HG02870 (cell line): ENCODE measurements around the gene RASL12.
A peak's percentile ranks its signal among the peaks of the same experiment; 100 is the strongest.
"Not testable (repeated sequence)": the region's sequence is repeated elsewhere in the genome, so short reads cannot be mapped to it uniquely, and the experiment has no call there.

Experiments
- ATAC-seq: cut with Tn5 transposase; IDR thresholded peaks from one replicate; pipeline ENCODE4 v1.9.1; 2021; ENCODE audit warnings: mild to moderate bottlenecking, moderate library complexity; ENCODE audit not compliant: unreplicated experiment

Gene RASL12

GRCh38 chr15:65032801-65033537 lies 34.8 kb downstream of the RASL12 start:
- no peak for ATAC-seq

DNA sequence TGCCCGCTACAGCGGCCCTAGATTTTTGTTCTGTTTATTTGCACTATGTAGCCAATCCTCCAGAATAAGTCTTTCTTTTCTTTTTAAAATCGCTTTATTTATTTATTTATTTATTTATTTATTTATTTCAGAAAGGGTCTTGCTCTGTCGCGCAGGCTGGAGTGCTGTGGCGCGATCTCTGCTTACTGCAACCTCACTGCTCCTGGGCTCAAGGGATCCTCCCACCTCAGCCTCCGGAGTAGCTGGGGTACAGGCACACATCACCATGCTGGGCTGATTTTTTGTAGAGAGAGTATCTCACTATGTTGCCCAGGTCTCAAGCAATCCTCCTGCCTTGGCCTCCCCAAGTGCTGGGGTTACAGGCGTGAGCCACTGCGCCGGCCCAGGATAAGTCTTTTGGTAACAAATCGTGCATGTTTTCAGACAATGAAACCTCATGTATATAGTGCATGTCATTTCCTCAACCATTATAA lies 38.0 kb downstream of the RASL12 start:
- no peak for ATAC-seq

DNA sequence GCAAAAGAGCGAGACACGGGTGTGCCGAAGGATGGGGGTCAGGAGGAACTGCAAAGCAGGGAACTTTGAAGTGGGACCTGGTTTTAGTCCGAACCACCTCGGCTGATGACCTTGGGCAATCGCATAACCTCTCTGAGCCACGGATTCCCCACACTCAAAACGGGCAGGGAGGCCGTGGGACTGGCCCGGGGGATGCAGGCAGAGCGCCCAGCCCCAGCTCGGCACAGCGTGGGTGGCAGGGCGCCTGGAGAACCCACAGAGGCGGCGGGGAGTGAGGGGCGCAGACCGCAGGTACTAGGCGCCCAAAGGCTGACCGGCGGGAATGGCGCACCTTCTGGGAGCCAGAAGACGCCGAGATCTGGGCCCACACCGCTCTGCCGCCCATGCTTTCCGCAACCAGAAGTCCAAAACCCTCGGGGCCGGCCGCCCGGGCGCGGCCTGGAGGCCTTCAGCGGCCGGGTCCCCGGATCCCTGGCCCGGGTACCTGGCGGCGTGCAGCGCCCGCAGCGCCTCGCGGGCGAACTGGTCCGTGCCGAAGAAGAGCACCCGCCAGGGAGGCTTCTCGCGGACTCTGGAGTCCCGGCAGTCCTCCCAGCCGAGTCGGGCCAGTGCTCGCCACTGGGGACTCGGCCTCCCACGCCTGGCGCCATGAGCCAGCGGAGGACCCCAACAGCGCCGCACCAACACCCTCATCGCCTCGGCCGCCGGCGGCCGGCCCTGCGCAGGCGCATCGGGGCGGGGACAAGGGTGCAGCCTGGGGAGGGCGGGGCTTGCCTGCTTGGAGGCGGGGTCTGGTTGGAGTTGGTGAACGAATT lies 38.7 kb downstream of the RASL12 start, which contains the start of gene MTFMT:
Gene MTFMT, minus strand, starts transcription at position 719 of the 815 bp plus-strand sequence. Its CDS starts 26 bp downstream, at position 693.
- peak; percentile 63 for ATAC-seq

DNA sequence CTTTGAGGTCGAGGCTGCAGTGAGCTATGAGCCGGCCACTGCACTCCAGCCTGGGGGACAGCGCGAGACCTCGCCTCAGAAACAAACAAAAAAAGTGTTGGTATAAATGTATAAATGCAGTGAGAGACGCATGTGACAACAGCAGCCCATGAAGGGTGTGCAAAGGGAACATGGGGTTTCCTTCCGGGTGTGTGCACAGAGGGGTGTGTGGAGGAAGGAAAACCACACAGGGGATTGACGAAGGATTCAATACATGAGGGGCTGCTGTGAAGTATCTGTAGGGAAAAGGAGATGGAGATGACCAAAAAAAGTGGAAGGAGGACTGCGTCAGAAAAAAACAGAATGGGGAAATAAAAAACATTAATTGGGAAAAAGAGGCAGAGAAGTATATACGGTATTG lies 39.5 kb downstream of the RASL12 start:
- no peak for ATAC-seq

- no peak for ATAC-seq
These were observed 40.2 kb downstream of the RASL12 start for GRCh38 chr15:65027593-65027992.

DNA sequence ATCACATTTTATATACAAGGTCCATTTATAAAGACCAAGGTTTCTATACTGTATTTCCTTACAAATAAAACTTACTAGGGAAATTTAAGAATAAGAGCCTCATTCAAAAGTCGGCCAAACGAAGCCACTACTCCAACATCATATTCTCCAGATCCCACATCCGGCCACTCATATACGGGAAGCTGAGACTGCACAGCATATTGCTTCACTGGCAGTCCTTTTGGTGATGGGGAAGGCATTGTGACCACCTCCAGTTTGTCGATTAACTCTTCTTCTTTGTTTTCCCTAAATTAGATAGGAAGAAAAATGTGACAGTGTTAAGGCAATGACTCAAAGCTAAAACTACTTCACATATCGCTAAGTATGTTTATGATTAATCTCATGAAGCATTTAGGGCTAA lies 41.0 kb downstream of the RASL12 start:
- ATAC-seq = no peak

- ATAC-seq = no peak
These were observed 46.3 kb downstream of the RASL12 start for GRCh38 chr15:65021488-65021887.

DNA sequence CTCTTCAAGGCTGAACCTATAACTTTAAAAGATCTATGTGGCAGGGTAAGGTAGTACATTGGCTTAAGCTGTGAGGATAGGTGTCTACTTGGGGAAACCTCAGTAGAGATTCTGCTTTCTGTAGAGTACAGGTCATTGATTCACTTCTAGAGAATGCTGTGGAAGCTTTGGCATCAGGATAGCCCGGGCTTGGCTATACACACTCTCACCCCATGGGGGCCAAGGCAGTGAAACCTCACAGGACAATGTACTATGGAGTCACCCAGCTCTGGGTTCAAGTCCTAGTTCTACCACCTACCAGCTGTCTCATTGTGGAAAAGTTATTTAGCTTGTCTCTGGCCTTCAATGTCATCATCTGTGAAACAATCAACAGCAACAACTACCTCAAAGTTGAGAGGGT lies 47.4 kb downstream of the RASL12 start:
- no peak for ATAC-seq

- ATAC-seq = not testable (repeated sequence)
These were observed 56.6 kb downstream of the RASL12 start for GRCh38 chr15:65011198-65011597.

DNA sequence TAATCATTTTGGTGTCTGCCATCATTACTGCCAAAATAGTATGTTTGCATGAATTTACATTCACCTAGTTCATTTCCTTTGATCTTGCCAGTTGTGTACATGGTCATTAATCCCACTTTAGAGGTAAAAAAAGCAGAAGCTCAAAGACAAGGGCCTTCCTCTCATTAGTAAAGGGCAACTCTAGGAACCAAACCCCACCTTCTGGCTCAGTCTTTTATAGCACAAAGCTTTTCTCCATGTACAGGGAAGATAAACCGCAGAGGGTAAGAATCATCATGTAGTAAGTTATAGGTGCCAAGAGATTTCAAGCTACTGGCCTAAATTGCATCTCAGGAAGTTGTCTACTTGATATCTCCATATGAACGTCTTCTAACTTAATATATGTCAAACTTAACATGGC lies 58.8 kb downstream of the RASL12 start:
- no peak for ATAC-seq

GRCh38 chr15:65006876-65007275 lies 60.9 kb downstream of the RASL12 start:
- ATAC-seq = no peak

- ATAC-seq = no peak
These were observed 62.8 kb downstream of the RASL12 start for GRCh38 chr15:65004993-65005392.
